GM12872 (cell line): ENCODE data around the gene CCDC27.

Experiments used
- CTCF ChIP-seq: IDR thresholded peaks from 3 replicates; pipeline ENCODE4 v1.5.1; 2011; ENCODE audit warnings: low read depth, mild to moderate bottlenecking, low read length, moderate library complexity; ENCODE audit not compliant: insufficient read depth

The CCDC27 gene

DNA sequence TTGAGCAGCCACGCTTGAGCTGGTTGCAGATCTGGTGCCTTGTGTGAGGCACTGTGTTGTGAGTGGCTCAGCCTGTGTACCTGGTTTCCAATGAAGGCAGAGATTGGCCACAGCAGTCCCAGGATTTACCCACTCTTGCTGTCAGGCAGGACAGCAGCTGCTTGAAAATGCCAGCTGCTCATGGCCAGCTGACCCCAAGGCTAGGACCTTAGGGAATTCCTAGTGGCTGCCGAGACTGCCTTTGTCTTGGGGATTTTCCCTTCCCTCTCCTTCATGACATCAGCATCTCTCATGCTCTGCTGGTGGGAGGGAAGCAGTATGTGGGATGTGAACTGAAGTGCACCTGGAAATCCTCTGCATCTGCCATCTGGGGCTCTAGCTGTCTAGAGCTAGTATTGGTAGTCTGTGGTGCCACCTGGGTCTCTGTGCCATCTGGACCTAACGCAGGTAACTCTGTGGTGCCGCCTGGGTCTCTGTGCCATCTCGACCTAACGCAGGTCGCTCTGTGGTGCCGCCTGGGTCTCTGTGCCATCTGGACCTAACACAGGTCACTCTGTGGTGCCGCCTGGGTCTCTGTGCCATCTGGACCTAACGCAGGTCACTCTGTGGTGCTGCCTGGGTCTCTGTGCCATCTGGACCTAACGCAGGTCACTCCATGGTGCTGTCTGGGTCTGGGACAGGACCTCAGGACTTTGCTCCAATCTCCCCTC is 47.9 kb downstream of the CCDC27 start:
- TF ChIP-seq CTCF, result no peak

GRCh38 chr1:3803905-3804626 is 51.8 kb downstream of the CCDC27 start:
- no peak for TF ChIP-seq CTCF

DNA sequence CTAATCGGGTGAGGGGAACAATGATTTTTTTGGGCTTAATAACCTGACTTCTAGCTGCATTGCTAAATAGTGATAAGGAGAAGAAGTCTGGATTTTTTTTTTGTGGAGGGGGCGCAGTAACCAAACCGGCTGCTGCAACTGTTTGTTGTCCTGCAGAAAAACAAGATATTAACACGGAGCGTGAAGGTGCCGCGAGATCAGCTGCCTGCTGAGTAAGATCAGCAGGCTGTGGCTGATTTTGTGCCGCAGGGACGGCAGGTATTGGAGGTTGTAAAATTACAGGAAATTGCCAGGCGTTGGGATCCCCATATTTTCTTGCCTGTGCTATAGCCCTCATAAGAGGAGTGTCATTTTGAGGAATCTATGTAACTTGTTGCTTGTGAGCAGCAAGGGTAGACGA is 52.8 kb downstream of the CCDC27 start:
- TF ChIP-seq CTCF, result no peak

GRCh38 chr1:3807769-3808168 is 55.5 kb downstream of the CCDC27 start:
- no peak for TF ChIP-seq CTCF

DNA sequence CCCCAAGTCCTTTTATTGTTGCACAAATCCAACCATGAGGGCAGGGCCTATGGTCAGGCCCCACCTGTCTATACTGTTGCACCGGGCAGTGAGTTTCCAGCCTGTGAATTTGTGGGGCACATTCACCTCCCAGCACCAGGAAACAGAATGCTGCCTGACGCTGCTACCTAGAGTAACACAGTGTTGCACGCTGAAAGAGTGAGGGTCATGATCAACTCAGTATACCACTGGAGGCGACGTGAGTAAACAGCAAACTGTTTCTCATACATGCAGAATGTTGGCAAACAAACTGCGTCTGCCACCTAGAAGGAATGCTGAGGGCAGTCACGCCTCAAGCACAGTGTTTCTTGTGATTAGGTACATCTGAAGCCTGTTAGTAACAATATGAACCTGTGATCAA is 57.4 kb downstream of the CCDC27 start:
- TF ChIP-seq CTCF, result no peak

- TF ChIP-seq CTCF, result no peak
Measured at GRCh38 chr1:3811595-3811911, 59.3 kb downstream of the CCDC27 start.

- no peak for TF ChIP-seq CTCF
Measured at GRCh38 chr1:3814065-3814464, 61.8 kb downstream of the CCDC27 start.
